K562 (cell line): ENCODE results near the gene FLCN. TPM values are rescaled to one million over a fixed set of nuclear protein-coding genes. Genes with fewer than 3 reads are reported as not detected.

Experiments used
- ATAC-seq: fragments of 200-7000 bp; cut with Tn5 transposase; 3 replicates; pipeline ENCODE4 v1.9.1; 2020; ENCODE audit warnings: moderate library complexity
- BruUV-seq: library from RNA; stranded (reverse); fragments of 400-500 nt; replicated peaks from 2 replicates; lab custom pipeline; 2021; lab: Mats Ljungman, UMichigan
- CTCF ChIA-PET: fragments of 300-600 bp; formaldehyde crosslinking; extraction: SDS; loops from one replicate; lab custom pipeline; 2021; ENCODE audit warnings: low intra/inter-chr PET ratio; lab: Yijun Ruan, JAX
- POLR2A ChIA-PET: fragments of 300-600, 350-650 bp; sonication (Branson Sonifier 250); formaldehyde crosslinking; extraction: SDS; loops from one replicate; lab custom pipeline; 2021; ENCODE audit warnings: antibody characterized with exemption, inconsistent platforms; lab: Yijun Ruan, JAX
- DNase-seq, 4 experiments: peaks; one replicate each; pipeline versions ENCODE4 v3.0.0 to v3.0.0-alpha.2; 2011 to 2018; ENCODE audit warnings: low spot score in 3 of 4, mixed read lengths in 3 of 4; ENCODE audit errors: extremely low read depth in 1 of 4
- FAIRE-seq: peaks from 2 replicates; lab custom pipeline; 2011; peaks lifted over from hg19 to GRCh38; lab: Jason Lieb, UNC
- H2AFZ ChIP-seq: 2 replicates; pipeline ENCODE4 v1.6.0; 2011; ENCODE audit warnings: low read depth, low read length, control low read depth, inconsistent platforms
- H3K27ac ChIP-seq: fragments of 200-600 bp; 3 replicates; pipeline ENCODE4 v1.8.0; 2011; ENCODE audit warnings: low read depth, mild to moderate bottlenecking, control low read depth, inconsistent platforms, low read length, moderate library complexity, mixed read lengths; ENCODE audit errors: extremely low read depth
- H3K27me3 ChIP-seq, 2 experiments: fragments of 300-600 bp in 1 of 2; 2 replicates in 1 of 2; 3 replicates in 1 of 2; pipeline versions ENCODE4 v1.6.0 to v1.8.0; 2011; ENCODE audit warnings: inconsistent platforms in 2 of 2, low read length in 2 of 2, mild to moderate bottlenecking in 1 of 2, mixed read lengths in 1 of 2, moderate library complexity in 1 of 2; ENCODE audit not compliant: control insufficient read depth in 2 of 2, insufficient read depth in 2 of 2
- H3K36me3 ChIP-seq: fragments of 300-600 bp; 3 replicates; pipeline ENCODE4 v1.8.0; 2011; ENCODE audit warnings: mild to moderate bottlenecking, low read length, inconsistent platforms; ENCODE audit not compliant: control insufficient read depth, insufficient read depth
- H3K4me1 ChIP-seq, 2 experiments: fragments of 200-600 bp in 1 of 2; replicated peaks in 1 of 2; 2 replicates in 1 of 2; 3 replicates in 1 of 2; pipeline versions ENCODE4 v1.5.1 to v1.8.0; 2011; ENCODE audit warnings: inconsistent platforms in 2 of 2, low read length in 2 of 2, mild to moderate bottlenecking in 1 of 2, mixed read lengths in 1 of 2, moderate library complexity in 1 of 2; ENCODE audit not compliant: control insufficient read depth in 2 of 2, insufficient read depth in 2 of 2
- H3K4me2 ChIP-seq: 2 replicates; pipeline ENCODE4 v1.6.1; 2011; ENCODE audit warnings: low read length, control low read depth, inconsistent platforms, mixed read lengths; ENCODE audit not compliant: insufficient read depth
- H3K4me3 ChIP-seq: fragments of 200-600 bp; sonication (generic), shearing (Covaris generic); 2 replicates; pipeline ENCODE4 v1.5.1; 2016; ENCODE audit warnings: control low read depth, inconsistent platforms
- H3K79me2 ChIP-seq: fragments of 200-600 bp; 3 replicates; pipeline ENCODE4 v1.8.0; 2011; ENCODE audit warnings: low read length, inconsistent platforms; ENCODE audit not compliant: control insufficient read depth, insufficient read depth
- H3K9ac ChIP-seq, 2 experiments: 2 replicates each; pipeline versions ENCODE4 v1.6.0 to v1.6.1; 2011; ENCODE audit warnings: low read depth in 2 of 2, low read length in 2 of 2, control low read depth in 1 of 2, inconsistent platforms in 1 of 2, mild to moderate bottlenecking in 1 of 2, mixed read lengths in 1 of 2; ENCODE audit not compliant: insufficient read depth in 1 of 2
- H3K9me1 ChIP-seq: one replicate; pipeline ENCODE4 v1.6.0; 2011; ENCODE audit warnings: inconsistent platforms, mild to moderate bottlenecking, low read length, moderate library complexity; ENCODE audit not compliant: control insufficient read depth, insufficient read depth
- H3K9me3 ChIP-seq: replicated peaks from 2 replicates; pipeline ENCODE4 v1.5.1; 2011; ENCODE audit warnings: low read depth, low read length, inconsistent platforms; ENCODE audit not compliant: control insufficient read depth, insufficient read depth
- H4K20me1 ChIP-seq: replicated peaks from 2 replicates; pipeline ENCODE4 v1.6.1; 2011; ENCODE audit warnings: low read length, inconsistent platforms, mixed read lengths; ENCODE audit not compliant: control insufficient read depth, insufficient read depth
- COPS2 ChIP-seq: fragments of 450-650 bp; conservative IDR thresholded peaks from 2 replicates; pipeline ENCODE4 v1.6.1; 2016; ENCODE audit warnings: mild to moderate bottlenecking, moderate library complexity
- ILK ChIP-seq: fragments of 450-650 bp; IDR thresholded peaks from 2 replicates; pipeline ENCODE4 v1.6.1; 2016; ENCODE audit warnings: missing genetic modification characterization, low read depth, mild to moderate bottlenecking, missing compliant biosample characterization, moderate library complexity, borderline replicate concordance
- MEF2D ChIP-seq: conservative IDR thresholded peaks from 2 replicates; pipeline ENCODE4 v1.6.1; 2016; ENCODE audit warnings: low read depth, missing genetic modification characterization, missing compliant biosample characterization
- NFIX ChIP-seq: fragments of 250-450 bp; sonication (Bioruptor Pico); IDR thresholded peaks from 2 replicates; pipeline ENCODE4 v1.4.0; 2020; ENCODE audit warnings: low read depth, mild to moderate bottlenecking, moderate library complexity
- POLR3G ChIP-seq: IDR thresholded peaks from 2 replicates; pipeline ENCODE4 v1.6.1; 2011; ENCODE audit not compliant: insufficient read length, insufficient replicate concordance; ENCODE audit errors: extremely low read depth
- RBM25 ChIP-seq: fragments of 200-400 bp; formaldehyde crosslinking; IDR thresholded peaks from 2 replicates; pipeline ENCODE4 v1.6.1; 2018; ENCODE audit warnings: low read length, low read depth, moderate library complexity; ENCODE audit not compliant: severe bottlenecking
- SMAD2 ChIP-seq: fragments of 150-350 bp; IDR thresholded peaks from 2 replicates; pipeline ENCODE4 v1.6.1; 2014; ENCODE audit warnings: low read depth, mild to moderate bottlenecking, low read length
- SMARCE1 ChIP-seq: fragments of 450-650 bp; IDR thresholded peaks from 2 replicates; pipeline ENCODE4 v1.7.1; 2016; ENCODE audit warnings: mild to moderate bottlenecking
- TCF3 ChIP-seq: sonication (generic); formaldehyde crosslinking; IDR thresholded peaks from 2 replicates; pipeline ENCODE4 v1.4.0; 2020; ENCODE audit warnings: mild to moderate bottlenecking, missing genetic modification reagents
- TCF7L2 ChIP-seq: fragments of 150-350 bp; IDR thresholded peaks from 2 replicates; pipeline ENCODE4 v1.6.1; 2016; ENCODE audit warnings: low read depth, mild to moderate bottlenecking, low read length, moderate library complexity
- ZC3H4 ChIP-seq: sonication (generic); formaldehyde crosslinking; IDR thresholded peaks from 2 replicates; pipeline ENCODE4 v1.9.0; 2021; ENCODE audit warnings: missing genetic modification reagents, borderline replicate concordance
- ZFP36 ChIP-seq: fragments of 150-350 bp; IDR thresholded peaks from 2 replicates; pipeline ENCODE4 v1.6.1; 2018; ENCODE audit warnings: low read length, low read depth; ENCODE audit not compliant: partially characterized antibody
- ZFX ChIP-seq: sonication (generic); formaldehyde crosslinking; IDR thresholded peaks from 2 replicates; pipeline ENCODE4 v1.8.0; 2022; ENCODE audit warnings: mild to moderate bottlenecking, missing genetic modification reagents, moderate library complexity
- ZNF764 ChIP-seq: fragments of 250-450 bp; sonication (Bioruptor Pico); IDR thresholded peaks from 2 replicates; pipeline ENCODE4 v1.4.0; 2020; ENCODE audit warnings: low read depth, mild to moderate bottlenecking, moderate library complexity
- WGBS: fragments of 100-300 bp; shearing (Covaris generic); methylation state at CpG from one replicate; pipeline ENCODE4 v1.1.6; 2016; ENCODE audit warnings: low coverage, mixed read lengths; ENCODE audit not compliant: insufficient coverage; ENCODE audit errors: missing lambda C conversion rate; 5-methylcytosine and 5-hydroxymethylcytosine counted together
- in situ Hi-C: fragments of 300-500 bp; cut with MboI; formaldehyde crosslinking; loops from 4 replicates; pipeline ENCODE4 v1.15.0; 2018; ENCODE audit warnings: inconsistent platforms, mixed read lengths
- intact Hi-C: fragments of 100-400 bp; cut with micrococcal nuclease; formaldehyde crosslinking; loops from 2 replicates; pipeline ENCODE4 v1.14.2; 2022
- polyA plus RNA-seq, 8 experiments: library from polyadenylated mRNA; depleted of rRNA in 4 of 8; stranded (reverse) in 5 of 8; unstranded in 3 of 8; fragments of >200 nt; fragmentation: Nextera tagmentation in 2 of 8; fragmentation: Illumina TruSeq in 1 of 8; extraction: Ambion mirVana in 2 of 8; extraction: Trizol in 1 of 8; gene quantifications; 2 replicates each; pipeline versions ENCODE4 v1.2.1 to v1.2.3, GENCODE V29; 2011 to 2014; ENCODE audit warnings: inconsistent platforms in 1 of 8, missing spikeins in 1 of 8
- total RNA-seq, 7 experiments: library from RNA; depleted of rRNA in 6 of 7; stranded (reverse); fragments of >200 nt in 6 of 7; fragmentation: Illumina TruSeq in 2 of 7; extraction: Trizol in 2 of 7; gene quantifications; 2 replicates each; pipeline versions ENCODE4 v1.2.1 to v1.2.3, GENCODE V29; 2011 to 2021; ENCODE audit warnings: low replicate concordance in 1 of 7
- TF ChIP-seq, protein P1 (sequence below): sonication (generic); formaldehyde crosslinking; IDR thresholded peaks from 2 replicates; pipeline ENCODE4 v1.9.0; 2022; ENCODE audit warnings: mild to moderate bottlenecking, missing genetic modification reagents
- TF ChIP-seq, protein P2 (sequence below): fragments of 450-650 bp; IDR thresholded peaks from 2 replicates; pipeline ENCODE4 v1.6.1; 2017; ENCODE audit warnings: mild to moderate bottlenecking, moderate library complexity
- TF ChIP-seq, protein P3 (sequence below): fragments of 250-450 bp; sonication (Bioruptor Pico); IDR thresholded peaks from 2 replicates; pipeline ENCODE4 v1.8.0; 2021; ENCODE audit warnings: moderate library complexity, mild to moderate bottlenecking, inconsistent platforms
- TF ChIP-seq, protein P4 (sequence below): fragments of 250-450 bp; sonication (Bioruptor Pico); IDR thresholded peaks from 2 replicates; pipeline ENCODE4 v1.8.0; 2022; ENCODE audit warnings: inconsistent platforms, mild to moderate bottlenecking, moderate library complexity, borderline replicate concordance

FLCN gene
- total and polyA plus RNA-seq, 9 of the 15 experiments (the other 6 are each of a cell fraction or from before 2014, with no cell fraction given) = 1.6 to 33.5 (median 10.9) TPM

DNA sequence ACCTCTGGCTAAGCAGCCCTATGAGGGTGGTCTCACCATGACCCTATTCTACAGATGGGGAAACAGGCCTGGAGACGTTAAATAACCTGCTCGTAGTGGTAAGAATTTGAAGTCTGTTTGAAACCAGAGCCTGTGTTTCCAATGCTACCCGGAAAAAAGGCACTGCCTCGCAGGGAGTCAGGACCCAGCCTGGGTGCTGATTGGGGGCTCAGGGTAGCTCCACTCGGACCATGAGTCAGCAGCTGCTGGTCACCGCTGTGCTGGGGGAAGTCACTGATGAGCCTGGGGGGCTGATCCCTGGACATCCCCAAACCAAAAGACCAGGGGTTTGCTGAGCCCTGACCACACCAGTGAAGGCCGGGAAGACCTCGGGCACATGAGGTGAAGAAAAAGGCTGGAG, 21.4 kb downstream of the FLCN start:
- in situ Hi-C loops = no loop called here
- TF ChIP-seq, protein P1, sequence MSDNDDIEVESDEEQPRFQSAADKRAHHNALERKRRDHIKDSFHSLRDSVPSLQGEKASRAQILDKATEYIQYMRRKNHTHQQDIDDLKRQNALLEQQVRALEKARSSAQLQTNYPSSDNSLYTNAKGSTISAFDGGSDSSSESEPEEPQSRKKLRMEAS = no peak
- TF ChIP-seq SMAD2 = no peak
- TF ChIP-seq, protein P2, sequence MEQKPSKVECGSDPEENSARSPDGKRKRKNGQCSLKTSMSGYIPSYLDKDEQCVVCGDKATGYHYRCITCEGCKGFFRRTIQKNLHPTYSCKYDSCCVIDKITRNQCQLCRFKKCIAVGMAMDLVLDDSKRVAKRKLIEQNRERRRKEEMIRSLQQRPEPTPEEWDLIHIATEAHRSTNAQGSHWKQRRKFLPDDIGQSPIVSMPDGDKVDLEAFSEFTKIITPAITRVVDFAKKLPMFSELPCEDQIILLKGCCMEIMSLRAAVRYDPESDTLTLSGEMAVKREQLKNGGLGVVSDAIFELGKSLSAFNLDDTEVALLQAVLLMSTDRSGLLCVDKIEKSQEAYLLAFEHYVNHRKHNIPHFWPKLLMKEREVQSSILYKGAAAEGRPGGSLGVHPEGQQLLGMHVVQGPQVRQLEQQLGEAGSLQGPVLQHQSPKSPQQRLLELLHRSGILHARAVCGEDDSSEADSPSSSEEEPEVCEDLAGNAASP = no peak
- no peak for TF ChIP-seq MEF2D (tag)
- TF ChIP-seq TCF3 (CRISPR knock-in tag) = no peak
- TF ChIP-seq SMARCE1 = no peak
- no peak for TF ChIP-seq POLR3G
- no peak for TF ChIP-seq ZC3H4 (CRISPR knock-in tag)
- no peak for TF ChIP-seq TCF7L2
- TF ChIP-seq ZFX = no peak
- no peak for TF ChIP-seq NFIX (CRISPR knock-in tag)
- TF ChIP-seq ZNF764 = no peak
- TF ChIP-seq, protein P3, sequence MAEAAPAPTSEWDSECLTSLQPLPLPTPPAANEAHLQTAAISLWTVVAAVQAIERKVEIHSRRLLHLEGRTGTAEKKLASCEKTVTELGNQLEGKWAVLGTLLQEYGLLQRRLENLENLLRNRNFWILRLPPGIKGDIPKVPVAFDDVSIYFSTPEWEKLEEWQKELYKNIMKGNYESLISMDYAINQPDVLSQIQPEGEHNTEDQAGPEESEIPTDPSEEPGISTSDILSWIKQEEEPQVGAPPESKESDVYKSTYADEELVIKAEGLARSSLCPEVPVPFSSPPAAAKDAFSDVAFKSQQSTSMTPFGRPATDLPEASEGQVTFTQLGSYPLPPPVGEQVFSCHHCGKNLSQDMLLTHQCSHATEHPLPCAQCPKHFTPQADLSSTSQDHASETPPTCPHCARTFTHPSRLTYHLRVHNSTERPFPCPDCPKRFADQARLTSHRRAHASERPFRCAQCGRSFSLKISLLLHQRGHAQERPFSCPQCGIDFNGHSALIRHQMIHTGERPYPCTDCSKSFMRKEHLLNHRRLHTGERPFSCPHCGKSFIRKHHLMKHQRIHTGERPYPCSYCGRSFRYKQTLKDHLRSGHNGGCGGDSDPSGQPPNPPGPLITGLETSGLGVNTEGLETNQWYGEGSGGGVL (CRISPR knock-in tag) = no peak
- no peak for TF ChIP-seq COPS2
- TF ChIP-seq RBM25 = no peak
- no peak for TF ChIP-seq ILK (tag)
- TF ChIP-seq, protein P4, sequence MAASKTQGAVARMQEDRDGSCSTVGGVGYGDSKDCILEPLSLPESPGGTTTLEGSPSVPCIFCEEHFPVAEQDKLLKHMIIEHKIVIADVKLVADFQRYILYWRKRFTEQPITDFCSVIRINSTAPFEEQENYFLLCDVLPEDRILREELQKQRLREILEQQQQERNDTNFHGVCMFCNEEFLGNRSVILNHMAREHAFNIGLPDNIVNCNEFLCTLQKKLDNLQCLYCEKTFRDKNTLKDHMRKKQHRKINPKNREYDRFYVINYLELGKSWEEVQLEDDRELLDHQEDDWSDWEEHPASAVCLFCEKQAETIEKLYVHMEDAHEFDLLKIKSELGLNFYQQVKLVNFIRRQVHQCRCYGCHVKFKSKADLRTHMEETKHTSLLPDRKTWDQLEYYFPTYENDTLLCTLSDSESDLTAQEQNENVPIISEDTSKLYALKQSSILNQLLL (CRISPR knock-in tag) = no peak
- no peak for TF ChIP-seq ZFP36

More for the DNA sequence above, 21.4 kb downstream of the FLCN start:
- peaks cover 71% of the 10 kb centered on the region; the same call in 2 of the 3 replicates for H3K36me3 ChIP-seq
- ATAC-seq (no peak), DNase-seq (no peak), FAIRE-seq (no peak)
- H3K9ac ChIP-seq = 0 out of 4 replicates have a peak overlapping the region, but pooled peaks of 1 of the 2 experiments have one; percentile 52
- intact Hi-C loops = no loop called here
- 77% methylated on average over 6 of the region's 8 CpGs for WGBS
- H2AFZ ChIP-seq = no peak overlapping the region
- H3K27me3 ChIP-seq = no peaks in the 10 kb centered on the region
- no TSS peak for BruUV-seq
- no peak overlapping the region for H3K27ac ChIP-seq
- H3K9me3 ChIP-seq = no peaks in the 10 kb centered on the region
- no peaks in the 10 kb centered on the region for H3K79me2 ChIP-seq
- ChIA-PET POLR2A (no interaction called here), CTCF (no interaction called here)
- no peaks in the 10 kb centered on the region for H3K9me1 ChIP-seq
- H3K4me3 ChIP-seq = no peak overlapping the region
- H4K20me1 ChIP-seq = no peaks in the 10 kb centered on the region; the same call in 1 of the 2 replicates
- peaks cover 0 to 11% of the 10 kb centered on the region in 2 experiments; a peak in 2 of 5 replicates for H3K4me1 ChIP-seq
- H3K4me2 ChIP-seq = no peak overlapping the region
